Breast epithelium (tissue), 3 donors: ENCODE results near the gene YPEL2.

Experiments used
- POLR2A ChIP-seq: fragments of 450-650 bp; IDR thresholded peaks from one replicate; pipeline ENCODE4 v1.6.1; 2016; ENCODE audit warnings: antibody characterized with exemption, mild to moderate bottlenecking, moderate library complexity
- POLR2AphosphoS5 ChIP-seq, 3 donors: sonication (generic); formaldehyde crosslinking; IDR thresholded peaks; one replicate each; pipeline ENCODE4 v1.6.1; 2017; ENCODE audit warnings: antibody characterized with exemption in 3 of 3
- TF ChIP-seq, protein P1 (sequence below), 3 donors: fragments of 450-650 bp; IDR thresholded peaks; one replicate each; pipeline ENCODE4 v1.5.1; 2016 to 2017; ENCODE audit warnings: antibody characterized with exemption in 3 of 3, mild to moderate bottlenecking in 3 of 3, moderate library complexity in 3 of 3

- TF ChIP-seq POLR2AphosphoS5 (IDR thresholded peaks at IDR 0.05), result no peak
- TF ChIP-seq, protein P1, sequence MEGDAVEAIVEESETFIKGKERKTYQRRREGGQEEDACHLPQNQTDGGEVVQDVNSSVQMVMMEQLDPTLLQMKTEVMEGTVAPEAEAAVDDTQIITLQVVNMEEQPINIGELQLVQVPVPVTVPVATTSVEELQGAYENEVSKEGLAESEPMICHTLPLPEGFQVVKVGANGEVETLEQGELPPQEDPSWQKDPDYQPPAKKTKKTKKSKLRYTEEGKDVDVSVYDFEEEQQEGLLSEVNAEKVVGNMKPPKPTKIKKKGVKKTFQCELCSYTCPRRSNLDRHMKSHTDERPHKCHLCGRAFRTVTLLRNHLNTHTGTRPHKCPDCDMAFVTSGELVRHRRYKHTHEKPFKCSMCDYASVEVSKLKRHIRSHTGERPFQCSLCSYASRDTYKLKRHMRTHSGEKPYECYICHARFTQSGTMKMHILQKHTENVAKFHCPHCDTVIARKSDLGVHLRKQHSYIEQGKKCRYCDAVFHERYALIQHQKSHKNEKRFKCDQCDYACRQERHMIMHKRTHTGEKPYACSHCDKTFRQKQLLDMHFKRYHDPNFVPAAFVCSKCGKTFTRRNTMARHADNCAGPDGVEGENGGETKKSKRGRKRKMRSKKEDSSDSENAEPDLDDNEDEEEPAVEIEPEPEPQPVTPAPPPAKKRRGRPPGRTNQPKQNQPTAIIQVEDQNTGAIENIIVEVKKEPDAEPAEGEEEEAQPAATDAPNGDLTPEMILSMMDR (IDR thresholded peaks at IDR 0.05), result no peak
- no peak for TF ChIP-seq POLR2A
Measured at GRCh38 chr17:59401274-59401673, 69.8 kb downstream of the YPEL2 start.
